Measurements from ENCODE around the gene SLIT3.

GRCh38 chr5:168893283-168893682 lies 407.7 kb downstream of the SLIT3 start:
- TF ChIP-seq CTCF (IDR thresholded peaks at IDR 0.05 in 4 of 5, conservative IDR thresholded peaks at IDR 0.05 in 1 of 5) (no peak), POLR2A (IDR thresholded peaks at IDR 0.05) (no peak)

All from gastrocnemius medialis (tissue), 4 donors.